Gastrocnemius medialis (tissue), 4 donors: Measurements from ENCODE around the gene NOTCH4.

ENCODE experiments used
- POLR2A ChIP-seq, 2 donors: fragments of 450-650 bp; IDR thresholded peaks; one replicate each; pipeline ENCODE4 v1.6.1; 2017; ENCODE audit warnings: antibody characterized with exemption in 2 of 2, mild to moderate bottlenecking in 2 of 2, moderate library complexity in 2 of 2
- TF ChIP-seq, protein P1 (sequence below), 5 experiments: fragments of 450-650 bp in 3 of 5; fragments of 200-600 bp in 2 of 5; sonication (generic) in 2 of 5; IDR thresholded peaks in 4 of 5; conservative IDR thresholded peaks in 1 of 5; 1 replicate in 4 of 5; 2 replicates in 1 of 5; pipeline ENCODE4 v1.5.1; 2016 to 2019; ENCODE audit warnings: antibody characterized with exemption in 5 of 5, mild to moderate bottlenecking in 3 of 5, moderate library complexity in 3 of 5

DNA sequence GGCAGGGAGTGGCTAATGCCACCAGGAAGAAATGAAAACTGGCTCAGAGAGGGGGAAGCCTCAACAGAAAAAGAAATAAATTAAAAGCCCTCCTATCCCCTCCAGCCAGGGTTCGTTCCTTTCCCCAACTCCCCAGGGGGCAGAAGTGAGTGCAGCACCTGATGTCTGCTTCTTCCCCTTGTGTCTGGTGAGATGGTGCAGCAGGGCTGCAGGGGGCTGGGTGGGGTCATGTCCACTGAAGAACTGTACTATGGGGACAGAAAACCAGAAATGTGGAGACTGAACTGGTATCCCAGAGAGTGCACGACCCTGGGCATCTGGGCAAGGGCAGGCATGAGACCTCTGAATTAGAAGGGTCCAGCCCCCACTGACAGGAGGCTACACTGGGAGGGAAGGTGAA lies 55.5 kb downstream of the NOTCH4 start:
- TF ChIP-seq, protein P1, sequence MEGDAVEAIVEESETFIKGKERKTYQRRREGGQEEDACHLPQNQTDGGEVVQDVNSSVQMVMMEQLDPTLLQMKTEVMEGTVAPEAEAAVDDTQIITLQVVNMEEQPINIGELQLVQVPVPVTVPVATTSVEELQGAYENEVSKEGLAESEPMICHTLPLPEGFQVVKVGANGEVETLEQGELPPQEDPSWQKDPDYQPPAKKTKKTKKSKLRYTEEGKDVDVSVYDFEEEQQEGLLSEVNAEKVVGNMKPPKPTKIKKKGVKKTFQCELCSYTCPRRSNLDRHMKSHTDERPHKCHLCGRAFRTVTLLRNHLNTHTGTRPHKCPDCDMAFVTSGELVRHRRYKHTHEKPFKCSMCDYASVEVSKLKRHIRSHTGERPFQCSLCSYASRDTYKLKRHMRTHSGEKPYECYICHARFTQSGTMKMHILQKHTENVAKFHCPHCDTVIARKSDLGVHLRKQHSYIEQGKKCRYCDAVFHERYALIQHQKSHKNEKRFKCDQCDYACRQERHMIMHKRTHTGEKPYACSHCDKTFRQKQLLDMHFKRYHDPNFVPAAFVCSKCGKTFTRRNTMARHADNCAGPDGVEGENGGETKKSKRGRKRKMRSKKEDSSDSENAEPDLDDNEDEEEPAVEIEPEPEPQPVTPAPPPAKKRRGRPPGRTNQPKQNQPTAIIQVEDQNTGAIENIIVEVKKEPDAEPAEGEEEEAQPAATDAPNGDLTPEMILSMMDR (IDR thresholded peaks at IDR 0.05 in 4 of 5, conservative IDR thresholded peaks at IDR 0.05 in 1 of 5), result no peak
- TF ChIP-seq POLR2A (IDR thresholded peaks at IDR 0.05), result no peak
